Esophagus muscularis mucosa (tissue), 3 donors: Measurements from ENCODE around the gene ARR3.

ENCODE experiments used
- POLR2A ChIP-seq: fragments of 450-650 bp; IDR thresholded peaks from one replicate; pipeline ENCODE4 v1.6.1; 2017; ENCODE audit warnings: antibody characterized with exemption, moderate library complexity, mild to moderate bottlenecking, low read depth
- POLR2AphosphoS5 ChIP-seq, 2 donors: sonication (generic); formaldehyde crosslinking; IDR thresholded peaks; one replicate each; pipeline ENCODE4 v1.6.1; 2017; ENCODE audit warnings: antibody characterized with exemption in 2 of 2
- TF ChIP-seq, protein P1 (sequence below), 3 experiments: fragments of 200-600 bp in 2 of 3; fragments of 450-650 bp in 1 of 3; sonication (generic) in 2 of 3; IDR thresholded peaks; one replicate each; pipeline ENCODE4 v1.5.1; 2017 to 2019; ENCODE audit warnings: antibody characterized with exemption in 3 of 3, mild to moderate bottlenecking in 2 of 3, moderate library complexity in 1 of 3

DNA sequence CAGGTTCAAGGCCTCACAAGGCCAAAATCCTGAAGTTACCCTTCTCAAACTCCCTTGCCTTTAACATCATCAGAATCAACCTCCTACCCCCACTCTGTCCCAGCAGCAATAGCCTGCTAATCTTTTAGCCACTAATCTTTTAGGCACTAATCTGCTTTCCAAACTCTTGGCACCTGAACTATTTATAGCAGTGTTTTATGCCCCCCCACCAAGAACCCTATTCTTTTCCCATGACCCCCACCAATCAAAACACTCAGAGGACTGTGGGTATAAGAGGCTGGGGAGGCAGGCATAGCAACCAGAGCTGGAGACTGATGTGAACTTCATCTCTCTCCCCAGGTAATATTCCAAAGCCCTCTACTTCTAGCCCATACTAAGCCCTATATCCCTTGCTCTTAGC is at the start of gene ARR3:
- TF ChIP-seq POLR2AphosphoS5 (IDR thresholded peaks at IDR 0.05) (no peak), POLR2A (no peak)
- TF ChIP-seq, protein P1, sequence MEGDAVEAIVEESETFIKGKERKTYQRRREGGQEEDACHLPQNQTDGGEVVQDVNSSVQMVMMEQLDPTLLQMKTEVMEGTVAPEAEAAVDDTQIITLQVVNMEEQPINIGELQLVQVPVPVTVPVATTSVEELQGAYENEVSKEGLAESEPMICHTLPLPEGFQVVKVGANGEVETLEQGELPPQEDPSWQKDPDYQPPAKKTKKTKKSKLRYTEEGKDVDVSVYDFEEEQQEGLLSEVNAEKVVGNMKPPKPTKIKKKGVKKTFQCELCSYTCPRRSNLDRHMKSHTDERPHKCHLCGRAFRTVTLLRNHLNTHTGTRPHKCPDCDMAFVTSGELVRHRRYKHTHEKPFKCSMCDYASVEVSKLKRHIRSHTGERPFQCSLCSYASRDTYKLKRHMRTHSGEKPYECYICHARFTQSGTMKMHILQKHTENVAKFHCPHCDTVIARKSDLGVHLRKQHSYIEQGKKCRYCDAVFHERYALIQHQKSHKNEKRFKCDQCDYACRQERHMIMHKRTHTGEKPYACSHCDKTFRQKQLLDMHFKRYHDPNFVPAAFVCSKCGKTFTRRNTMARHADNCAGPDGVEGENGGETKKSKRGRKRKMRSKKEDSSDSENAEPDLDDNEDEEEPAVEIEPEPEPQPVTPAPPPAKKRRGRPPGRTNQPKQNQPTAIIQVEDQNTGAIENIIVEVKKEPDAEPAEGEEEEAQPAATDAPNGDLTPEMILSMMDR (IDR thresholded peaks at IDR 0.05) = no peak
